Stimulated activated CD4-positive, alpha-beta T cell treated with anti-CD3 and anti-CD28 coated beads, Interleukin-2, amount 100 ng/mL, for 4 hours (primary cell): ENCODE results near the gene PFN2.
A peak's percentile ranks its signal among the peaks of the same experiment; 100 is the strongest.
"Not testable (repeated sequence)": the region's sequence is repeated elsewhere in the genome, so short reads cannot be mapped to it uniquely, and the experiment has no call there.

Experiments used
- DNase-seq: peaks from one replicate; pipeline ENCODE4 v3.0.0-alpha.2; 2020; ENCODE audit warnings: low read depth

The PFN2 gene

GRCh38 chr3:149970716-149971402 is at the start of gene PFN2:
PFN2 (minus strand) TSS chr3:149970895; CDS start chr3:149970856, 39 bp downstream.
- peak; percentile 44 for DNase-seq

- no peak for DNase-seq
Measured at GRCh38 chr3:150015901-150016300, 45.2 kb upstream of the PFN2 start.

- no peak for DNase-seq
Measured at GRCh38 chr3:150014782-150015181, 44.1 kb upstream of the PFN2 start.

GRCh38 chr3:150013801-150014200 is 43.1 kb upstream of the PFN2 start:
- no peak for DNase-seq

- DNase-seq: no peak
Measured at GRCh38 chr3:150006794-150007193, 36.1 kb upstream of the PFN2 start.

- DNase-seq: no peak
Measured at GRCh38 chr3:150005243-150006112, 34.8 kb upstream of the PFN2 start.

GRCh38 chr3:150000641-150001040 is 29.9 kb upstream of the PFN2 start:
- DNase-seq: no peak

GRCh38 chr3:149999421-149999820 is 28.7 kb upstream of the PFN2 start:
- DNase-seq: no peak

- no peak for DNase-seq
Measured at GRCh38 chr3:149998946-149999345, 28.3 kb upstream of the PFN2 start.

- no peak for DNase-seq
Measured at GRCh38 chr3:149992416-149993058, 21.8 kb upstream of the PFN2 start.

- no peak for DNase-seq
Measured at GRCh38 chr3:149990423-149990948, 19.8 kb upstream of the PFN2 start.

- DNase-seq: no peak
Measured at GRCh38 chr3:149989307-149989706, 18.6 kb upstream of the PFN2 start.

GRCh38 chr3:149983628-149984027 is 12.9 kb upstream of the PFN2 start:
- DNase-seq: no peak

- DNase-seq: not testable (repeated sequence)
Measured at GRCh38 chr3:149983053-149983452, 12.4 kb upstream of the PFN2 start.

GRCh38 chr3:149981979-149982378 is 11.3 kb upstream of the PFN2 start:
- DNase-seq: not testable (repeated sequence)

- no peak for DNase-seq
Measured at GRCh38 chr3:149977386-149977785, 6.7 kb upstream of the PFN2 start.

GRCh38 chr3:149975919-149976318 is 5.2 kb upstream of the PFN2 start:
- DNase-seq: no peak

- DNase-seq: no peak
Measured at GRCh38 chr3:149971403-149972075, 844 bp upstream of the PFN2 start.

GRCh38 chr3:149969940-149970715 is 567 bp downstream of the PFN2 start:
- peak; percentile 66 for DNase-seq

- DNase-seq: no peak
Measured at GRCh38 chr3:149969110-149969939, 1.4 kb downstream of the PFN2 start.
